ENCODE results near the gene MTFMT. TPM values are rescaled to one million over a fixed set of nuclear protein-coding genes. Genes with fewer than 3 reads are reported as not detected.

The MTFMT gene
- total and polyA plus RNA-seq, 7 experiments from 2014 or later, result 7.1 to 24.8 (median 18.1) TPM

DNA sequence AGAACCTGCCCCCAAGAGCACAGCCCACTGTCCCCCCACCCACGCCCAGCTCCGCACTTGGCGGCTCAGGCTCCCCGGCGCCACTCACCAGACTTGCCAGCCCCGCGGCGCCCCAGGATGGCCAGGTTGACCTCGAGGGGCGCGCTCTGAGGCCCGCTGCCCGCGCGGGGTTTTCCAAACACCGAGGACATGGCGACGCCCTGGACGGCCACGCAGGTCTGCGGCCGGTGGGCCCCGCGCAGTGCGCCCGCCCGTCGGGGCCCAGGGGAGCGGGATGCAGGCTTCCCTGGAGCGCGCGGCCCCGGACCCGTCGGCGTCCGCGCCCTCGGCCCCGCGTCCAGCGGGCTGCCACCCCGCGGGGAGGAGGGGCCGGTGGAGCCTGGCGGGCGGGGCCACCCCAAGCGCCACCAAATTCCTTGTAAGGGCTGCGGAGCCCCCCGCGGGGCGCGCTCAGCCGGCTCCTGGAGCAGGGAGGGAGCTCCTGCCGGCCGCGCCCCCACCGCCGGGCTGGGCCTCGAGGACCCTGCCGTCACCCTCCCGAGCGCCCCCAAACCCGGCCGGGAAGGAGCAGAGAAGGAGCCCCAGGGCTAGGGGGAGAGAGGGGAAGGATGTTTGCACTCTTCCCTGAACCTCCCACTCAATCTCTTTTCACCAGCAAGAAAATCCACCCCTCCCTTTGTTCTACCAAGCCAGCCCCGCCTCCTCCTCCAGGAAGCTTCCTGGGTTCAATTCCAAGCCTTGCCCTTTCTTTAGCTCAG, 38.4 kb upstream of the MTFMT start, which contains the start of gene RASL12:
TSS of gene RASL12 (minus strand) at position 347 of the 758 bp plus-strand sequence. CDS start at position 191, 156 bp downstream.
- intact Hi-C loops (cut with micrococcal nuclease), result no loop called here
- no peak for DNase-seq
- Mint-ChIP-seq H3K27ac (no peak within 1 kb of the TSS), H3K36me3 (no peaks in the 10 kb centered on the region), H3K4me3 (peak within 1 kb of the TSS; percentile 15 to 70 (median 40)), H3K4me1 (peaks cover 0 to 13% (median 8%) of the 10 kb centered on the region in 7 donors), H3K27me3 (peaks cover 33 to 60% (median 37%) of the 10 kb centered on the region in 5 donors), H3K9me3 (no peaks in the 10 kb centered on the region)
- no peak within 1 kb of the TSS for H3K4me3 ChIP-seq (ENCODE audit: low read length)
- no peaks in the 10 kb centered on the region for H3K4me1 ChIP-seq (ENCODE audit: control insufficient read depth in 2 of 2, insufficient read depth in 2 of 2, low read length in 2 of 2)
- POLR2A ChIA-PET, result no interaction called here
- no peak for ATAC-seq
- no peaks in the 10 kb centered on the region for H3K36me3 ChIP-seq (ENCODE audit: control insufficient read depth in 2 of 3, insufficient read depth in 3 of 3, low read length in 3 of 3)
- CTCF ChIA-PET, result no interaction called here
- peaks cover 0 to 3% of the 10 kb centered on the region in 2 donors for H3K27me3 ChIP-seq (ENCODE audit: control insufficient read depth in 2 of 2, insufficient read depth in 2 of 2, low read length in 2 of 2)
- no peaks in the 10 kb centered on the region for H3K9me3 ChIP-seq (ENCODE audit: control insufficient read depth in 2 of 3, low read length in 3 of 3)
- H3K27ac ChIP-seq (ENCODE audit: low read depth, low read length), result no peak within 1 kb of the TSS

DNA sequence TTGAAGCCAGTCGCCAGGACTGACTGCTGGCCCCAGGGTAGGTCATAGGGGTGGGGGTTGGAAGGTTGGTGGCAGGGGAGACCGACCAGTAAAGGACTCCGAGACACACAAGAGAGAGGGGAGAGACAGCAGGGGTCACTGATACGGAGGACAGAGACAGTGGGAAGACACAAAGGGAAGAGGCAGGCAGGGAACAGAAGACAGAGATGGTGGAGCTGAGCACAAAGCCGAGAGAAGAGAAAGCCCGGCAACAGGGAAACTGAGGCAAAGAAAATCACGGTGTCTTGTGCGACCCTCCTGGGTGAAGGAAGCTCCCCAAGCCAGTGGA, 37.8 kb upstream of the MTFMT start:
- H3K4me3 ChIP-seq (ENCODE audit: low read length), result no peak overlapping the region
- H3K9me3 ChIP-seq (ENCODE audit: control insufficient read depth in 2 of 3, low read length in 3 of 3), result no peaks in the 10 kb centered on the region
- no peaks in the 10 kb centered on the region for H3K4me1 ChIP-seq (ENCODE audit: control insufficient read depth in 2 of 2, insufficient read depth in 2 of 2, low read length in 2 of 2)
- peaks cover 33 to 62% (median 37%) of the 10 kb centered on the region in 5 donors for H3K27me3 Mint-ChIP-seq
- ATAC-seq, result no peak
- no peaks in the 10 kb centered on the region for H3K36me3 Mint-ChIP-seq
- no peaks in the 10 kb centered on the region for H3K9me3 Mint-ChIP-seq
- H3K36me3 ChIP-seq (ENCODE audit: control insufficient read depth in 2 of 3, insufficient read depth in 3 of 3, low read length in 3 of 3), result no peaks in the 10 kb centered on the region
- ChIA-PET POLR2A (no interaction called here), CTCF (no interaction called here)
- H3K4me3 Mint-ChIP-seq, result peak overlapping the region in 6 of 10 donors; percentile 13 to 70 (median 47)
- no peak overlapping the region for H3K27ac Mint-ChIP-seq
- DNase-seq, result no peak
- intact Hi-C loops (cut with micrococcal nuclease), result no loop called here
- peaks cover 0 to 13% (median 8%) of the 10 kb centered on the region in 7 donors for H3K4me1 Mint-ChIP-seq
- H3K27ac ChIP-seq (ENCODE audit: low read depth, low read length), result no peak overlapping the region
- peaks cover 0 to 3% of the 10 kb centered on the region in 2 donors for H3K27me3 ChIP-seq (ENCODE audit: control insufficient read depth in 2 of 2, insufficient read depth in 2 of 2, low read length in 2 of 2)

GRCh38 chr15:65066635-65067316, 37.3 kb upstream of the MTFMT start:
- POLR2A ChIA-PET, result interaction anchor here (0.6 kb wide), 1 partner anchor 239 kb away, joined by 3 read pairs; no protein-coding TSS in a partner anchor
- Mint-ChIP-seq H3K27me3 (peaks cover 33 to 62% (median 37%) of the 10 kb centered on the region in 5 donors), H3K36me3 (no peaks in the 10 kb centered on the region), H3K9me3 (no peaks in the 10 kb centered on the region), H3K27ac (no peak overlapping the region), H3K4me3 (peak overlapping the region in 5 of 10 donors; percentile 13 to 70 (median 49)), H3K4me1 (peaks cover 0 to 13% (median 8%) of the 10 kb centered on the region in 7 donors)
- no peak for DNase-seq
- no peak overlapping the region for H3K4me3 ChIP-seq (ENCODE audit: low read length)
- H3K36me3 ChIP-seq (ENCODE audit: control insufficient read depth in 2 of 3, insufficient read depth in 3 of 3, low read length in 3 of 3), result no peaks in the 10 kb centered on the region
- no peaks in the 10 kb centered on the region for H3K4me1 ChIP-seq (ENCODE audit: control insufficient read depth in 2 of 2, insufficient read depth in 2 of 2, low read length in 2 of 2)
- H3K9me3 ChIP-seq (ENCODE audit: control insufficient read depth in 2 of 3, low read length in 3 of 3), result no peaks in the 10 kb centered on the region
- peaks cover 0 to 3% of the 10 kb centered on the region in 2 donors for H3K27me3 ChIP-seq (ENCODE audit: control insufficient read depth in 2 of 2, insufficient read depth in 2 of 2, low read length in 2 of 2)
- CTCF ChIA-PET, result interaction anchor here (0.7 kb wide), 1 partner anchor 33 kb away, joined by 3 read pairs; no protein-coding TSS in a partner anchor
- H3K27ac ChIP-seq (ENCODE audit: low read depth, low read length), result no peak overlapping the region
- intact Hi-C loops (cut with micrococcal nuclease), result no loop called here
- no peak for ATAC-seq

GRCh38 chr15:65066001-65066634, 36.7 kb upstream of the MTFMT start:
- H3K27ac Mint-ChIP-seq, result no peak overlapping the region
- H3K27me3 ChIP-seq (ENCODE audit: control insufficient read depth in 2 of 2, insufficient read depth in 2 of 2, low read length in 2 of 2), result peaks cover 0 to 3% of the 10 kb centered on the region in 2 donors
- H3K4me1 Mint-ChIP-seq, result peaks cover 0 to 13% (median 8%) of the 10 kb centered on the region in 7 donors
- intact Hi-C loops (cut with micrococcal nuclease), result no loop called here
- no peaks in the 10 kb centered on the region for H3K36me3 Mint-ChIP-seq
- no peaks in the 10 kb centered on the region for H3K36me3 ChIP-seq (ENCODE audit: control insufficient read depth in 2 of 3, insufficient read depth in 3 of 3, low read length in 3 of 3)
- H3K27me3 Mint-ChIP-seq, result peaks cover 33 to 62% (median 37%) of the 10 kb centered on the region in 5 donors
- no peaks in the 10 kb centered on the region for H3K9me3 Mint-ChIP-seq
- H3K4me3 Mint-ChIP-seq, result peak overlapping the region in 1 of 10 donors; percentile 13
- H3K4me3 ChIP-seq (ENCODE audit: low read length), result no peak overlapping the region
- ATAC-seq, result no peak
- no peak overlapping the region for H3K27ac ChIP-seq (ENCODE audit: low read depth, low read length)
- H3K9me3 ChIP-seq (ENCODE audit: control insufficient read depth in 2 of 3, low read length in 3 of 3), result no peaks in the 10 kb centered on the region
- ChIA-PET POLR2A (interaction anchor here (0.6 kb wide), 1 partner anchor 240 kb away, joined by 3 read pairs; no protein-coding TSS in a partner anchor), CTCF (interaction anchor here (0.7 kb wide), 1 partner anchor 32 kb away, joined by 3 read pairs; no protein-coding TSS in a partner anchor)
- no peak for DNase-seq
- H3K4me1 ChIP-seq (ENCODE audit: control insufficient read depth in 2 of 2, insufficient read depth in 2 of 2, low read length in 2 of 2), result no peaks in the 10 kb centered on the region

- Histone ChIP-seq H3K4me1 (ENCODE audit: control insufficient read depth in 2 of 2, insufficient read depth in 2 of 2, low read length in 2 of 2) (no peaks in the 10 kb centered on the region), H3K27me3 (ENCODE audit: control insufficient read depth in 2 of 2, insufficient read depth in 2 of 2, low read length in 2 of 2) (peaks cover 0 to 3% of the 10 kb centered on the region in 2 donors), H3K9me3 (ENCODE audit: control insufficient read depth in 2 of 3, low read length in 3 of 3) (no peaks in the 10 kb centered on the region), H3K27ac (ENCODE audit: low read depth, low read length) (no peak overlapping the region), H3K36me3 (ENCODE audit: control insufficient read depth in 2 of 3, insufficient read depth in 3 of 3, low read length in 3 of 3) (no peaks in the 10 kb centered on the region), H3K4me3 (ENCODE audit: low read length) (no peak overlapping the region)
- no peak overlapping the region for H3K4me3 Mint-ChIP-seq
- peaks cover 0 to 6% (median 3%) of the 10 kb centered on the region in 7 donors for H3K4me1 Mint-ChIP-seq
- ATAC-seq (no peak), DNase-seq (no peak)
- H3K36me3 Mint-ChIP-seq, result no peaks in the 10 kb centered on the region
- H3K27me3 Mint-ChIP-seq, result peaks cover 25 to 40% (median 30%) of the 10 kb centered on the region in 5 donors
- intact Hi-C loops (cut with micrococcal nuclease), result no loop called here
- H3K9me3 Mint-ChIP-seq, result peaks cover 0 to 5% (median 0%) of the 10 kb centered on the region in 11 donors
- ChIA-PET POLR2A (interaction anchor here (0.5 kb wide), 1 partner anchor 46 kb away, joined by 3 read pairs; no protein-coding TSS in a partner anchor), CTCF (no interaction called here)
- H3K27ac Mint-ChIP-seq, result no peak overlapping the region
Measured at GRCh38 chr15:65062726-65063125, 33.3 kb upstream of the MTFMT start.

GRCh38 chr15:65062061-65062460, 32.6 kb upstream of the MTFMT start:
- no peak for ATAC-seq
- ChIA-PET CTCF (interaction anchor here (0.6 kb wide), 1 partner anchor 12 kb away, joined by 3 read pairs; no protein-coding TSS in a partner anchor), POLR2A (no interaction called here)
- Mint-ChIP-seq H3K27ac (no peak overlapping the region), H3K4me1 (peaks cover 0 to 2% (median under 1%) of the 10 kb centered on the region in 7 donors), H3K36me3 (no peaks in the 10 kb centered on the region), H3K9me3 (peaks cover 0 to 5% (median 0%) of the 10 kb centered on the region in 11 donors), H3K27me3 (peaks cover 21 to 36% (median 26%) of the 10 kb centered on the region in 5 donors), H3K4me3 (no peak overlapping the region)
- intact Hi-C loops (cut with micrococcal nuclease), result no loop called here
- no peak overlapping the region for H3K4me3 ChIP-seq (ENCODE audit: low read length)
- no peaks in the 10 kb centered on the region for H3K4me1 ChIP-seq (ENCODE audit: control insufficient read depth in 2 of 2, insufficient read depth in 2 of 2, low read length in 2 of 2)
- peaks cover 0 to 3% of the 10 kb centered on the region in 2 donors for H3K27me3 ChIP-seq (ENCODE audit: control insufficient read depth in 2 of 2, insufficient read depth in 2 of 2, low read length in 2 of 2)
- DNase-seq, result no peak
- no peaks in the 10 kb centered on the region for H3K9me3 ChIP-seq (ENCODE audit: control insufficient read depth in 2 of 3, low read length in 3 of 3)
- H3K36me3 ChIP-seq (ENCODE audit: control insufficient read depth in 2 of 3, insufficient read depth in 3 of 3, low read length in 3 of 3), result no peaks in the 10 kb centered on the region
- H3K27ac ChIP-seq (ENCODE audit: low read depth, low read length), result no peak overlapping the region
